HFF-Myc (cell line): ENCODE data around the gene RASSF10.

Experiments used
- DNase-seq: peaks from one replicate; pipeline ENCODE4 v3.0.0-alpha.2; 2011; ENCODE audit warnings: low read depth; ENCODE audit errors: extremely low read depth
- H3K4me3 ChIP-seq: replicated peaks from 2 replicates; pipeline ENCODE4 v1.5.1; 2011; ENCODE audit warnings: low read depth, mild to moderate bottlenecking, control low read depth, low read length
- CTCF ChIP-seq: IDR thresholded peaks from 2 replicates; pipeline ENCODE4 v1.5.1; 2012; ENCODE audit warnings: mild to moderate bottlenecking, low read depth, low read length, control low read depth; ENCODE audit errors: missing control alignments

The RASSF10 gene

GRCh38 chr11:13051257-13051656 lies 42.1 kb downstream of the RASSF10 start:
- no peak for DNase-seq
- no peak for TF ChIP-seq CTCF
- no peak overlapping the region for H3K4me3 ChIP-seq

GRCh38 chr11:13052130-13052571 lies 43.0 kb downstream of the RASSF10 start:
- TF ChIP-seq CTCF, result no peak
- no peak for DNase-seq
- H3K4me3 ChIP-seq, result no peak overlapping the region

DNA sequence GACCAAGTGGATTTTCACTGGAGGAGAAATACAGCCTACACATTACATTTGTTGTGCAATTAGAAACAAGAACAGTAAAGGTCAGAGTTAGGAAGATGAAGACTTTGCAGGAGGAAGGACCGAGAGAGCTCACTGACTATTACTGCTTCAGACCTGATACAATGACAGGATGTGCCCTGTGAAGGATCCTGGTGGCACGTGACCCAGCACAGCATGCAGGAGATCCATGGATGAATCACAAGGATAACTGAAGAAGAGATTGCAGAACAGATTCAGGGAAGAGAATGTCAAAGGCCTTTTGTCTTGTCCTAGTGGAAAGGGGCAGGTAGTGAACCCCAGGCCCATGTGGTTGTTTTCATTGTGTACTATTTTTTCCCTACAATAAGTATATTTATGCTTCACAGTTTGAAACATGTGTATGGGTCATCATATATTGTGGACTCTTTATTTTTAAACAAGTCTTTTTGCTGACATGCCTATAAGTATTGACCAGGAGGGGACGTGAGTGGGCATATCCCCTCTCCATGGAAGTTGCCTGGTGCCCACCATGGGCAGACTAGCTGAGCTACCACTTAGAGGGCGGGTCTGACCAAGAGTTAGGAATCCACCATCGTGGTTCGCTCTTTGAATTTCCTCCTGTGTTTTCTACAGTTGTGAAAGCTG lies 44.3 kb downstream of the RASSF10 start:
- TF ChIP-seq CTCF, result no peak
- no peak overlapping the region for H3K4me3 ChIP-seq
- no peak for DNase-seq

DNA sequence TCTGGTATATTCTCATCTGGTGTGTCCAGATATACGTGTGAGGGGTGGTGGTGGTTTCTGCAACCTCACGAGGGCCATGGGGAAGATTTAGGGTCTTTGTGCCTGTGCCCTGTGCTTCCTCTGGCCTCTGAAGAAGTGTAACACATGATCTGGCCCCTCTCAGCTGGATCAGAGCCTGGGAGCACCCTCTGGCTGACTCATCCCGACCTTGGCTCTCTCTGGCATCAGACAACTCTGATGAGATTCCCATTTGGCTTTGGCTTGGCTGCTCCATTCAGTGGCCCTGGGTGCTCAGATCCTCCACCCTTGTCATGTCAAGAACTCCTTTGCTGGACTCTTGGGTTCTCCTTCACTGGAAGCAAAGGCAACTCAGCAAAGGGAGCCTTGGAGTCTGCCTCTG lies 45.2 kb downstream of the RASSF10 start:
- no peak for DNase-seq
- no peak for TF ChIP-seq CTCF
- H3K4me3 ChIP-seq, result no peak overlapping the region

DNA sequence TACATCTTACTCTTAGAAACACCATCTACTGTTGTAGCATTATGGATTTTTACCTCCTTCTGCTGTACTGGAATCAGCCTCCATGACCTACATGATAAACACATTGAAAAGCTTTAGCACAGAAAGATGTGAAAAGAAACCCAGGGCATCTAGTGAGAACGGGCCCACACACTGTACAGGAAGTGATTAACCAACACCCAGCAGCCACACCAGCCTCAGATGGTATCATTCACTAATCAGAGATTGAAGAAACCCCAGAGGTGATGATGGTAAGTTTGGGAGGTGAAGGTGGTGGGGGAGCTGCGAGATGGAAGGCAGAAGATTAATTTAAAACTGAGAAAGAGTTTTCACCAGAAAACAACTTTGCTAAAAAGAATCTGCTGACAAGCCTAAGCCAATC lies 46.1 kb downstream of the RASSF10 start:
- no peak for TF ChIP-seq CTCF
- H3K4me3 ChIP-seq, result no peak overlapping the region
- no peak for DNase-seq

DNA sequence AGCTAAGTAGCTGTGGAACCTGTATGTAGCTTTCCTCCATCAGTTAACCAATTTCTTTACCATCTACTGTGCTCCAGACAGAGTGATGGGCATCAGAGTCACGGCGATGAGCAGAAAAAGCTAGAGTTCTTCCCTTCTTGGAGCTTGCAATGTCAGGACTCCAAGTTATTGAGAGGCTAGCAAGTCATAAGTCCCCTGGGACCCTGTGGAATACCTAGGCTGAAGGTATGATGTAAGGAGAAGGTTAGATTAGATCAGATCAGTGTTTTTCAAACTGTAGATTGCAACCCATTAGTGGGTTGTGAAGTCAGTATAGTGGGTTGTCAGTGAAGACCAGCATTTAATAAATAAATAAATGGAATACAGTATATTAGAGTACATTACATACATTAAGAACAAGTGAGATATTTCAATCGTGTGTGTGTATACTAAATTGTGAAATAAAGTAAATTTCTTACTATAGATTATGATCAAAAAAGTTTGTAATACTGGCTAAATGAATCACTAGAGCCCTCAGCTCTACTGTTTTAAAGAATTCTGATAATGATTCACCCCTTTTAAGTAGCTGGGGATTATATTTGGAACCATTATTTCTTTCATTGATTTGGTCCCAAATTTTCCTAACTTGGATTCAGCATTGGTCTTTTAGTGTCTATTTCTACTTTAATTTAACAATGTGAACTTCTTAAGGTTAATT lies 52.3 kb downstream of the RASSF10 start:
- no peak for TF ChIP-seq CTCF
- DNase-seq, result no peak
- H3K4me3 ChIP-seq, result no peak overlapping the region
